Lower lobe of right lung (tissue), 2 donors: ENCODE measurements around the gene TMC4. TPM values are rescaled to one million over a fixed set of nuclear protein-coding genes. Genes with fewer than 3 reads are reported as not detected.
"Not testable (repeated sequence)": the region's sequence is repeated elsewhere in the genome, so short reads cannot be mapped to it uniquely, and the experiment has no call there.

Source experiments
- ATAC-seq, 2 donors: fragments of 200-7000 bp; cut with Tn5 transposase; one replicate each; pipeline ENCODE4 v1.9.1; 2020 to 2022; ENCODE audit warnings: mild to moderate bottlenecking in 2 of 2, moderate library complexity in 2 of 2
- DNase-seq: peaks from one replicate; pipeline ENCODE4 v3.0.0-alpha.2; 2020
- H3K27ac ChIP-seq: fragments of 200-600 bp; one replicate; pipeline ENCODE4 v1.8.0; 2022
- H3K27me3 ChIP-seq: fragments of 200-600 bp; one replicate; pipeline ENCODE4 v1.8.0; 2022; ENCODE audit warnings: low read depth
- H3K36me3 ChIP-seq: fragments of 200-600 bp; one replicate; pipeline ENCODE4 v1.8.0; 2022; ENCODE audit warnings: mild to moderate bottlenecking
- H3K4me1 ChIP-seq: fragments of 200-600 bp; one replicate; pipeline ENCODE4 v1.8.0; 2022
- H3K4me3 ChIP-seq: fragments of 200-600 bp; one replicate; pipeline ENCODE4 v1.8.0; 2022; ENCODE audit warnings: mild to moderate bottlenecking
- H3K9me3 ChIP-seq: fragments of 200-600 bp; one replicate; pipeline ENCODE4 v1.8.0; 2022
- CTCF ChIP-seq: fragments of 200-600 bp; IDR thresholded peaks from one replicate; pipeline ENCODE4 v1.8.0; 2022; ENCODE audit warnings: antibody characterized with exemption, mild to moderate bottlenecking
- intact Hi-C: fragments of 100-400 bp; cut with DNase I; formaldehyde crosslinking; loops from one replicate; pipeline ENCODE4 v1.11.0; 2022
- long read RNA-seq: library from polyadenylated mRNA; unstranded; transcript quantifications from one replicate; pipeline ENCODE4 v2.0.0, GENCODE V29; 2021
- total RNA-seq: library from RNA; stranded (reverse); fragmentation: NEBNext Ultra II Directional; extraction: Animal tissue kit (Norgen Biotek cat#: 25700); gene quantifications from one replicate; pipeline ENCODE4 v1.2.1, GENCODE V29; 2021
- donor health status: DM: no; HTN: yes; CAD: no; lungs with severe emphysema.

The TMC4 gene
- 57.6 TPM for total RNA-seq
- long read RNA-seq, transcript TMC4-210 (15 exons, 2,373 nt), result major isoform, 34 of 65 reads
- long read RNA-seq, partial matches to known transcripts, result 19 of 65 reads
- long read RNA-seq, other reads (novel, unspliced or antisense), result 11 of 65 reads

- H3K27ac ChIP-seq, result peak within 1 kb of the TSS; percentile 50
- peak; percentile 49 for TF ChIP-seq CTCF
- ATAC-seq, result peak; percentile 94 to 96
Measured at GRCh38 chr19:54172471-54173358, at the start of gene TMC4. Gene TMC4, minus strand, starts transcription at chr19:54173160. Its CDS starts 43 bp downstream, at chr19:54173117.

GRCh38 chr19:54221947-54222346 lies 49.0 kb upstream of the TMC4 start:
- DNase-seq, H3K9me3 ChIP-seq, H3K27me3 ChIP-seq, H3K4me1 ChIP-seq, H3K27ac ChIP-seq, intact Hi-C loops, ATAC-seq, H3K36me3 ChIP-seq: not testable (repeated sequence)
- H3K4me3 ChIP-seq, result peak overlapping the region; percentile 40

More at GRCh38 chr19:54172471-54173358, at the start of gene TMC4:
- peaks cover 9% of the 10 kb centered on the region for H3K36me3 ChIP-seq
- H3K27me3 ChIP-seq, result no peaks in the 10 kb centered on the region
- intact Hi-C loops, result no loop called here
- H3K4me3 ChIP-seq, result peak within 1 kb of the TSS; percentile 47
- H3K9me3 ChIP-seq, result no peaks in the 10 kb centered on the region
- DNase-seq, result peak; percentile 85
- peaks cover 5% of the 10 kb centered on the region for H3K4me1 ChIP-seq

GRCh38 chr19:54219702-54220101 lies 46.7 kb upstream of the TMC4 start:
- H3K4me3 ChIP-seq, H3K36me3 ChIP-seq, ATAC-seq, DNase-seq, intact Hi-C loops, H3K27me3 ChIP-seq, H3K9me3 ChIP-seq, H3K27ac ChIP-seq, H3K4me1 ChIP-seq: not testable (repeated sequence)

- Histone ChIP-seq H3K27me3 (peaks cover 3% of the 10 kb centered on the region), H3K4me3 (no peak overlapping the region), H3K9me3 (no peaks in the 10 kb centered on the region), H3K4me1 (peaks cover 8% of the 10 kb centered on the region), H3K36me3 (peaks cover 10% of the 10 kb centered on the region), H3K27ac (no peak overlapping the region)
- ATAC-seq (no peak), DNase-seq (no peak)
- intact Hi-C loops, result no loop called here
- no peak for TF ChIP-seq CTCF
Measured at GRCh38 chr19:54218960-54219661, 46.2 kb upstream of the TMC4 start.

- intact Hi-C loops, result no loop called here
- H3K9me3 ChIP-seq, result no peaks in the 10 kb centered on the region
Measured at GRCh38 chr19:54218259-54218658, 45.3 kb upstream of the TMC4 start.

GRCh38 chr19:54217517-54218247 lies 44.7 kb upstream of the TMC4 start:
- ATAC-seq, intact Hi-C loops, H3K4me3 ChIP-seq: not testable (repeated sequence)

More at GRCh38 chr19:54218259-54218658, 45.3 kb upstream of the TMC4 start:
- H3K36me3 ChIP-seq, result peaks cover 10% of the 10 kb centered on the region
- H3K27me3 ChIP-seq, result peaks cover 3% of the 10 kb centered on the region
- ATAC-seq (no peak), DNase-seq (no peak)
- TF ChIP-seq CTCF, result no peak
- peaks cover 2% of the 10 kb centered on the region for H3K4me1 ChIP-seq
- H3K4me3 ChIP-seq, result no peak overlapping the region
- no peak overlapping the region for H3K27ac ChIP-seq

More at GRCh38 chr19:54217517-54218247, 44.7 kb upstream of the TMC4 start:
- H3K9me3 ChIP-seq, H3K27me3 ChIP-seq, H3K36me3 ChIP-seq, DNase-seq, H3K4me1 ChIP-seq, H3K27ac ChIP-seq: not testable (repeated sequence)
